ENCODE data around the gene RMDN2.

DNA sequence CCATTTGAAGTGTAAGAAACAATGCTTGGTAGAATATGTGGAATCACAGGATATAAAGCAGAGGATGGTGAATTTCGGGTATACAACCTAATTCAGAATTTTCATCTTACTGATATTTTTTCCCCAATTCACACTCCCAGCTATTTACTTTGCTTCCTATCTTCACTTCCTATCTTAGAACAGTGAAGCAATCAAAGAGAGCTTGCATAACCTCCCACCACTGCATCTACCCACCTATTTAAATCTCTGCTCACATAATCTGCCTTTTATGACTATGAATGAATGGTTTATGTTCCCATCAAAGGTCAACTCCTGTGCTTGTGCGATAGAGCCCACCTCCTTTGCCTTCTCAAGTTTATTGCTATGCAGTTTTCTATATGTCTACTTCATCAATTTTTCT lies 3.3 kb downstream of the RMDN2 start:
- TF ChIP-seq CTCF (IDR thresholded peaks at IDR 0.05) (no peak), POLR2A (IDR thresholded peaks at IDR 0.05) (no peak)

Measured in body of pancreas (tissue), 4 donors.